GOT3 (cell line): ENCODE results near the gene CHRNA7.

Experiments
- DNase-seq: peaks from one replicate; lab custom pipeline; 2025; ENCODE audit warnings: mixed read lengths; lab: John Stamatoyannopoulos, UW

Gene CHRNA7

GRCh38 chr15:32029862-32030781, at the start of gene CHRNA7:
CHRNA7 (plus strand) TSS chr15:32030515; CDS start chr15:32030595, 80 bp downstream.
- no peak for DNase-seq

GRCh38 chr15:31985607-31986006, 44.7 kb upstream of the CHRNA7 start:
- no peak for DNase-seq

GRCh38 chr15:31993062-31993461, 37.3 kb upstream of the CHRNA7 start:
- DNase-seq = no peak

DNA sequence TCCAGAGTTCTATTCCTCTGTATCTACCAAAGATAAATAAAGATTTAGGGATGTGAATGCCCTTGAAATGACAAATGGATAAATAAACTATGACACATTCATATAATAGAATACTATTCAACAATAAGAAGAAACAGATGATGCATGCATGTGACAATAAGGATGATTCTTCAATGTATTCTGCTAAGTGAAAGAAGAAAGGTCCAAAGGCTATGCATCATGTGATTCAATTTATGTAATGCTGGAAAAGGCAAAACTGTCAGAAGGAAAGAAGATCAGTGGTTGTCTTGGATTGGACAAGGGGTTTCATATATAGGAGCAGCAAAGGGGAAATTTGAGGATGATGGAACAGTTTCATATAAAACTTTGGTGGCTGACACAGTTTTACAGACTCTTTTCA, 32.6 kb upstream of the CHRNA7 start:
- no peak for DNase-seq

- no peak for DNase-seq
Observed at GRCh38 chr15:32003558-32003957, 26.8 kb upstream of the CHRNA7 start.

- DNase-seq = no peak
Observed at GRCh38 chr15:32004249-32004648, 26.1 kb upstream of the CHRNA7 start.

DNA sequence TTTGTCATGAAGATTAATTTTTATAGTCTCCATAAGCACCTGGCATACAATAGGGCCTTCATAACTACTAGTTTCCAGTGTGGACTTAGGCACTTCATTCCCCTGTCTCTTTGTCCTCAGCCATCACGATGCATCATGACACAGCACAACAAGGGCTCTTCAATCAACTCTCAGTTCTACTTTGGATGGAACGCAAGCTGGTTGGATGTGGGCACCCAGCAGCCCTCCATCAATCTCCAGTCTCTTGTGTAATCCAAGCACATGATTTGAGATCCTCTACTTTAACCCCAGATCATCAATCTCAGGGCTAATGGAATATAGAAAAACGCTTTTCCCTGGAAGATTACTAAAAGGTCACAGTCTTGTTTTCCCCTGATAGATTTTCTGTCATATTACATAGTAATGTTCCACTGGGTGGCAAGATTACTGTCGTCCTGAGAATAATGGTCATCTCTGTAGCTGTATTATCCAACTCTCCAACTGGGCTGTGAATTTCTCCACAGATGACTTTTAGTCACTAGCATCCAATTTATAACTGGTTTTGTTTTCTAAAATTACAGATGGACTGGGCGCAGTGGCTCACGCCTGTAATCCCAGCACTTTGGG, 22.9 kb upstream of the CHRNA7 start:
- no peak for DNase-seq

GRCh38 chr15:32014953-32015352, 15.4 kb upstream of the CHRNA7 start:
- no peak for DNase-seq

DNA sequence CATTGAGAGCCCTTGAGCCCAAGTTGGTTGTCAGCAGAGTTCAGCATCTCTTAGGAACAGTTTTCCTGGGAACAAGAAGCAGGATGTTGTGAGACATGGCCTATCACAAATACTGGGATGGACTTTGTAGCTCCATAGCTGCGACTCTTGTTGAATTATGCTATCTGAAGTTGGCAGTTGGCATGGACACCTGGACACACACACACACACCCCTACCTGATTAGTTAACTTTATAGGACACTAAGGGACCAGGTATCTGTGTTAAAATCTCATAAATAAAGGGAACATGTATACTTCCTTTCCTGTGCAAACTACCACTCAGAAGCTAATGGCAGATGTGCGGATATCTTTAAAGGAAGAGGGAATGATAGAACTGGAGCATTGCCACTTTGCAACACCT, 10.2 kb upstream of the CHRNA7 start:
- no peak for DNase-seq

DNA sequence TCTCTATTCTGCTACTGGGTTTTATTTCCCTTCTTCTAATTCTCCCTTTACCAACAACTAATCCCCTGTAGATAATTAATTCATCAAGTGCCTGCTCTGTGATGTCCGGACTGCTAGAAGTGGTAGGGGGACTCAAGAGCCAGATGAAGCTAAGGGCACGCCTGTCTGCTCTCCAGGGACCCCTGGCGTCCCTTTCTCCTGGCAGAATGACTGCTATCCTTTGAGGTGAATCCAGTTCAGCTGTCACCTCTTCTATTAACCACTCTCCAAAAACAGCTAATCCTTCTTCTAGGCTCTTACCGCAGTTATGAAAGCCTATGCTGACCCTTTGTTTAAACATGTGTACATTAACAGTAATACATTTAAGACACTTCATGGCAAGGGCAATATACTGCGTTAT, 1.4 kb upstream of the CHRNA7 start:
- no peak for DNase-seq

DNA sequence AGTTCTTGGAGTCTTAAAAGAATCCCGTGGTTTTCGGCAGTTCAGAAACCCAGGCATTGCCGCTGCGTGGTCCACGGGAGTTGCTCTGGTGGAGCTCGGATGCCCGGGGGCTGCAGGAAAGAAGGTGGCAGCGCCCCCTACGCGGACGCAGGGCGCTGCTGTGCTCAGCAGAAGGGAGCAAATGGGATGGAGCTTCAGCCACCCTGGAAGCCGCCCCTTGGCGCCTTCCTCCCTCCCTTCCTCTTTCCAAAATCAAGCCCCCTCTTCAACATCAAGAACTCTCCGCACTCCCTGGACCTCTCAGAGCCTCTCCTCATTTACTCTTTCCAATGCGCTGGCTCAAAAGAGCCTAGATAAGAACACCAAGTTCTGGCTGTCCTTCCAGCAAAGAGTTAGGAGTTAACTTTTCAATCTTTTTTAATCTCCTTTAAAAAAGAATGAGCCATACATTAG, 880 bp upstream of the CHRNA7 start:
- DNase-seq = no peak

DNA sequence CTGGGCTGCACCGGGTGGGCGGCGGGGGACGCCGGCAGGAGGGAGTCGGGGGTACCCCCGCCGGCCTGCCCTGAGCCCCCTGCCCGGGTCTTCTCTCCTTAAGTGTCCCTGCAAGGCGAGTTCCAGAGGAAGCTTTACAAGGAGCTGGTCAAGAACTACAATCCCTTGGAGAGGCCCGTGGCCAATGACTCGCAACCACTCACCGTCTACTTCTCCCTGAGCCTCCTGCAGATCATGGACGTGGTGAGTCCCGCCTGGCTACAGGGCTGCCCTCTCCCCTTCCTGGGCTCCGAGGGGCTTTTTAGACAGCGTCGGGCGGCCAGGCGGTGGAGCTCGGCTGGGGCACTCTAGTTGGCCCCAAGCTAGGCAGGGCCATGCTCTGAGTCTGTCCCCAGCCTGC, 480 bp downstream of the CHRNA7 start:
- no peak for DNase-seq

- DNase-seq = no peak
Observed at GRCh38 chr15:32033186-32033890, 3.0 kb downstream of the CHRNA7 start.

DNA sequence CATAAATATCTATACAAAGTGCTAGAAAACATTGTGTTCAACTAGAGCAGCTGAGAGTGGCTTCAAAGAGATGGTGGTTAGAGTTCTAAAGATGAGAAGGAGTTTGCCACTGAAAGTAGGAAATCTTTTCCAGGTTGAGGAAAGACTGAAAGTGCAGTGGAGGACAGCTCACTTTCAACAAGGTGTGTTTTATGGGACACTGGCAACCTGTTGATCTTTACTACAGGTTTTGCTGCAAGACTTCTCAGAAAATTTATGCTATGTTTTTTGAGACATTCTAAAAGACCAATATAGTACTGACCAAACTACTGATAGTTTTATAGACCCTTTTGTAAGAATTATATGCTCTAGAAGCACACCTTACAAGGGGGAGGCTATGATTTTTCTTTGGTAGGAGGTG, 3.8 kb downstream of the CHRNA7 start:
- no peak for DNase-seq

DNA sequence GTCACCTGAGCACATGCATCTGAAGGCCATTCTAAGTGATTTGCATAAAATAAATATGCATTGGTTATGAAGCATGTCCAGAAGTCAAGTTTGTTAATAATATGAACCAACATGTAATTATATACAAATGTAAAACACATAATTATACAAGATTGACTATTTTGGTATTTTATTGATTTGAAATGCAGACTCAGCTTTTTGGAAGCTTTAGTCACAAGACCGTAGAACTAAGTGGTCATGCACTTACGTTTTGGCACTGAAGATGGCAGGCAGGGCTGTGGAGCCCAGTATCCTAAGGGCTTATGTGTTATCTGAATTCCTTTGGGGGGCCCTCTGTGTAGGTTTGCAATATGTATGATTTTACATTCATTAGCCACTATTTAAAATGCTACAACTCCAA, 5.0 kb downstream of the CHRNA7 start:
- DNase-seq = no peak

DNA sequence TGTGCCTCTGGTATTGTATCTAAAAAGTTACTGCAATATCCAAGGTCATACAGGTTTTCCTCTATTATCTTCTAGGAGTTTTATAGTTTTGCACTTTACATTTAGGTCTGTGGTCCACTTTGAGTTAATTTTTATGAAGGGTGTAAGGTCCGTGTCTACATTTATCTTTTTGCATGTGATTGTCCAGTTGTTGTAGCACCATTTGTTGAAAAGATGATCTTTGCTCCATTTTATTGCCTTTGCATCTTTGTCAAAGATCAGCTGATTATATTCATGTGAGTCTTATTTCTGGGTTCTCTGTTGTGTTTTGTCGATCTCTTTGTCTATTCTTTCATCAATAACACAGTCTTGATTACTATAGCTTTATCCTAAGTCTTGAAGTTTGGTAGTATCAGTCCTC, 6.7 kb downstream of the CHRNA7 start:
- no peak for DNase-seq

DNA sequence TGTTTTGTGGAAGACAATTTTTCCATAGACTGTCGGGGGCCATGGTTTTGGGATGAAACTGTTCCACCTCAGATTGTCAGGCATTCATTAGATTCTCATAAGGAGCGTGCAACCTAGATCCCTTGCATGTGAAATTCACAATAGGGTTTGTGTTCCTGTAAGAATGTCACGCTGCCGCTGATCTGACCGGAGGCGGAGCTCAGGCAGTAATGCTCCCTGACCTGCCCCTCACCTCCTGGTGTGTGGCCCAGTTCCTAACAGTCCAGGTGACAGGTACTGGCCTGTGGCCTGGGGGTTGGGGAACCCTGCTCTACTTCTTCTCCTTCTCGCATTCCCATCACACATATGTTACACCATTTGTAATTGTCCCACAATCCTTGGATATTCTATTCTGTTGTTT, 11.0 kb downstream of the CHRNA7 start:
- no peak for DNase-seq

- DNase-seq = no peak
Observed at GRCh38 chr15:32042269-32042972, 12.1 kb downstream of the CHRNA7 start.

GRCh38 chr15:32053719-32054118, 23.4 kb downstream of the CHRNA7 start:
- DNase-seq = no peak

DNA sequence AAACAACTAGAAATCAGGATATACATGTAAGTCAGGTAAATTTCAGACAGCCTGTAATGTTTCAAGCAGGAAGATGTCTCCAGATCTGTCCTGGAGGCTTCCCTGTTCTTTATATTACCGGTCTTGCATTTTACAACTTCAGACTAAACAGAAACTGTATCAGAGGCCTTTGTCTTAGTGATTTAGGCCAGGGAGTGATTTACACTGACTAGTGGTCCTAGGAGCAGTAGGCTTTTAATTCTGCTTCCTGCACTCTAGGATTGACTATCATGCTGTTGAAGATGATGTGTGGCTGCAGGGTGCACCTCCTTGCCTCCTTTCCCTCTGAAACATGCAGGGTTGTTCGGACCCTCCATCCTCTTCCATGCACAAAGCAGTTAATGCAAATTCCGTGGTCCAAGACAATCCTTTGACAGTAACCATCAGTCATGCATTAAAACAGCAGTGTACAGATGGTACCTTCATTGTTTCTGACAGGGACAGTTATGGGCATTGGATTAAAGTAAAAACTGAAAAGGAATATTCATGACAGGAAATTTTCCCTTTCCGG, 27.6 kb downstream of the CHRNA7 start:
- no peak for DNase-seq

- DNase-seq = no peak
Observed at GRCh38 chr15:32060706-32061105, 30.4 kb downstream of the CHRNA7 start.

GRCh38 chr15:32067115-32067514, 36.8 kb downstream of the CHRNA7 start:
- DNase-seq = no peak
